Breast epithelium (tissue), 3 donors: Measurements from ENCODE around the gene CIZ1.

Experiments used
- CTCF ChIP-seq, 3 donors: fragments of 450-650 bp; IDR thresholded peaks; one replicate each; pipeline ENCODE4 v1.5.1; 2016 to 2017; ENCODE audit warnings: antibody characterized with exemption in 3 of 3, mild to moderate bottlenecking in 3 of 3, moderate library complexity in 3 of 3
- POLR2A ChIP-seq: fragments of 450-650 bp; IDR thresholded peaks from one replicate; pipeline ENCODE4 v1.6.1; 2016; ENCODE audit warnings: antibody characterized with exemption, mild to moderate bottlenecking, moderate library complexity

- TF ChIP-seq CTCF (IDR thresholded peaks at IDR 0.05) (no peak), POLR2A (no peak)
These were observed 21.9 kb downstream of the CIZ1 start for GRCh38 chr9:128169492-128169891.
